Duodenal mucosa (tissue), 2 donors: Measurements from ENCODE around the gene TPRG1.

Experiments used
- H3K27ac ChIP-seq: one replicate; pipeline ENCODE4 v1.7.0; 2013; ENCODE audit warnings: low read depth, low read length
- H3K27me3 ChIP-seq, 2 donors: one replicate each; pipeline ENCODE4 v1.7.0; 2013; ENCODE audit warnings: low read length in 2 of 2, control low read depth in 1 of 2; ENCODE audit not compliant: insufficient read depth in 2 of 2, control insufficient read depth in 1 of 2
- H3K36me3 ChIP-seq, 2 donors: one replicate each; pipeline ENCODE4 v1.7.0; 2013; ENCODE audit warnings: low read length in 2 of 2, control low read depth in 1 of 2; ENCODE audit not compliant: insufficient read depth in 2 of 2, control insufficient read depth in 1 of 2
- H3K4me1 ChIP-seq, 2 donors: one replicate each; pipeline ENCODE4 v1.7.0; 2013; ENCODE audit warnings: low read length in 2 of 2, control low read depth in 1 of 2; ENCODE audit not compliant: insufficient read depth in 2 of 2, control insufficient read depth in 1 of 2
- H3K4me3 ChIP-seq, 2 donors: one replicate each; pipeline ENCODE4 v1.7.0; 2013; ENCODE audit warnings: low read length in 2 of 2, low read depth in 1 of 2
- H3K9ac ChIP-seq, 2 donors: one replicate each; pipeline ENCODE4 v1.7.0; 2013; ENCODE audit warnings: low read length in 2 of 2, low read depth in 1 of 2
- H3K9me3 ChIP-seq, 2 donors: one replicate each; pipeline ENCODE4 v1.7.0; 2013; ENCODE audit warnings: low read length in 2 of 2, control low read depth in 1 of 2; ENCODE audit not compliant: control insufficient read depth in 1 of 2

The TPRG1 gene

DNA sequence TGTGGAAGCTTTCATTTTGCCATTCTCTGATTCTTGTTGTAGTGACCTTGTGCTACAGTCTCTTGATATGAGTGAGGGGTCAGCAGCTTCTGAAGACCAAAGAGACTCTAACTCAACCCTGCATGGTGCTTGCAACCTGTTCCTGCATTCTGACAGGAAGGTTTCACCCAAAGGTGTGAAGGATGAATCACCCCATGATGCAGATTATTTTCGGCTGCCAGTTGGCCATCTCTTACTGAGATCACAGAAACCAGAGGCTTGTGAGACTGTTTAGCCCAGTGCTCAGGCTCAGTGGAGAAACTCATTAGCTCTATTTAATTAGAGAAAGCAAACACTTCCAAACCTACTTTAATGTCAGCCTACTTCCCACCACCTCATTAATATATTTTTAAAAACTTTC is 29.2 kb upstream of the TPRG1 start:
- no peak overlapping the region for H3K4me3 ChIP-seq
- no peaks in the 10 kb centered on the region for H3K9me3 ChIP-seq
- H3K27me3 ChIP-seq = no peaks in the 10 kb centered on the region
- H3K27ac ChIP-seq = no peak overlapping the region
- no peaks in the 10 kb centered on the region for H3K36me3 ChIP-seq
- no peak overlapping the region for H3K9ac ChIP-seq
- no peaks in the 10 kb centered on the region for H3K4me1 ChIP-seq

- no peaks in the 10 kb centered on the region for H3K4me1 ChIP-seq
- H3K9me3 ChIP-seq = no peaks in the 10 kb centered on the region
- no peak overlapping the region for H3K9ac ChIP-seq
- no peak overlapping the region for H3K27ac ChIP-seq
- no peak overlapping the region for H3K4me3 ChIP-seq
- no peaks in the 10 kb centered on the region for H3K36me3 ChIP-seq
- no peaks in the 10 kb centered on the region for H3K27me3 ChIP-seq
Observed at GRCh38 chr3:189143321-189143720, 28.4 kb upstream of the TPRG1 start.

GRCh38 chr3:189143771-189144170 is 28.0 kb upstream of the TPRG1 start:
- Histone ChIP-seq H3K27ac (no peak overlapping the region), H3K9me3 (no peaks in the 10 kb centered on the region), H3K9ac (no peak overlapping the region), H3K27me3 (no peaks in the 10 kb centered on the region), H3K4me3 (no peak overlapping the region), H3K36me3 (no peaks in the 10 kb centered on the region), H3K4me1 (no peaks in the 10 kb centered on the region)

GRCh38 chr3:189144645-189145044 is 27.1 kb upstream of the TPRG1 start:
- Histone ChIP-seq H3K27ac (no peak overlapping the region), H3K9me3 (no peaks in the 10 kb centered on the region), H3K4me1 (no peaks in the 10 kb centered on the region), H3K4me3 (no peak overlapping the region), H3K9ac (no peak overlapping the region), H3K36me3 (no peaks in the 10 kb centered on the region), H3K27me3 (no peaks in the 10 kb centered on the region)

- Histone ChIP-seq H3K4me1 (no peaks in the 10 kb centered on the region), H3K9me3 (no peaks in the 10 kb centered on the region), H3K36me3 (no peaks in the 10 kb centered on the region), H3K27ac (no peak overlapping the region), H3K4me3 (no peak overlapping the region), H3K9ac (no peak overlapping the region), H3K27me3 (no peaks in the 10 kb centered on the region)
Observed at GRCh38 chr3:189146848-189147247, 24.9 kb upstream of the TPRG1 start.

DNA sequence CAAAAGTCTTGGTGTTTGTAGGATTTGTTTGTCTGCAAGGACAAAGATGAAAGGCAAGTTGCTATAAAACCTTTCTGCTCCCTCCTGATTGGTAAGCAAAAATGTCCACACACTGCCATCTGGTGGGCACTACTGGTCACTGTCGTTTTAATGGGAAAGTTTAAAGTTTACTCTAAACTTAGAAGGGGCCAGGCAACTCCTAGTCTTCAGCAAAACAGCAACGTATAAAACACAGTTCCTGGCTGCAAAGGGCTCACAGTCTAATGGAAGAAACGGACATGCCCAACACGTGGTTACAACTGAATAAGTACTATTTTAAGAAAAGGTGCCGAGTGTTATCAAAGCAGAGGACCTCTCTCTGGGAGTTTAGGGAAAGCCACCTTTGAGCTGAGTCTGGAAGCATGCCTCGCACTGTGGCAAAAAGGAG is 23.7 kb upstream of the TPRG1 start:
- Histone ChIP-seq H3K9me3 (no peaks in the 10 kb centered on the region), H3K27me3 (no peaks in the 10 kb centered on the region), H3K4me1 (no peaks in the 10 kb centered on the region), H3K36me3 (no peaks in the 10 kb centered on the region), H3K9ac (no peak overlapping the region), H3K4me3 (no peak overlapping the region), H3K27ac (no peak overlapping the region)

DNA sequence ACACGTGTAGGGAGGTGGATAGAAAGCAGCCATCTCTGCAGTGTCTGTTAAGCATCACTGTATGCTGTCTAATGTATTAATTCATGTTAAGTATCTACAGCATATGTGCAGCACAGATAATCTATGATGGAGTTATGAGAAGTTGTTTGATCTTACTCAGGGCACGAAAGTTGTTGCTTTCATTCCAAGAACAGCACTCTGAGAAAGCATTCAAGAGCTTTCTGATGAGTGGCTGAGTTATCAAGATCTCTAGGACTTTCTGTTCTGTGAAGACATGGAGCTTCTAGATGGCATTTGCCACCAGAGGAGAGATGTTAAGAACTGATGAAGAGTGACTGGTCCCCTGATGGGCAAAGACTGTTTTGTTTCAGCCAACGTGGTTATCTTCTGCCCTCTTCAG is 22.6 kb upstream of the TPRG1 start:
- no peaks in the 10 kb centered on the region for H3K9me3 ChIP-seq
- no peaks in the 10 kb centered on the region for H3K4me1 ChIP-seq
- H3K36me3 ChIP-seq = no peaks in the 10 kb centered on the region
- H3K9ac ChIP-seq = no peak overlapping the region
- no peak overlapping the region for H3K4me3 ChIP-seq
- H3K27ac ChIP-seq = no peak overlapping the region
- no peaks in the 10 kb centered on the region for H3K27me3 ChIP-seq

DNA sequence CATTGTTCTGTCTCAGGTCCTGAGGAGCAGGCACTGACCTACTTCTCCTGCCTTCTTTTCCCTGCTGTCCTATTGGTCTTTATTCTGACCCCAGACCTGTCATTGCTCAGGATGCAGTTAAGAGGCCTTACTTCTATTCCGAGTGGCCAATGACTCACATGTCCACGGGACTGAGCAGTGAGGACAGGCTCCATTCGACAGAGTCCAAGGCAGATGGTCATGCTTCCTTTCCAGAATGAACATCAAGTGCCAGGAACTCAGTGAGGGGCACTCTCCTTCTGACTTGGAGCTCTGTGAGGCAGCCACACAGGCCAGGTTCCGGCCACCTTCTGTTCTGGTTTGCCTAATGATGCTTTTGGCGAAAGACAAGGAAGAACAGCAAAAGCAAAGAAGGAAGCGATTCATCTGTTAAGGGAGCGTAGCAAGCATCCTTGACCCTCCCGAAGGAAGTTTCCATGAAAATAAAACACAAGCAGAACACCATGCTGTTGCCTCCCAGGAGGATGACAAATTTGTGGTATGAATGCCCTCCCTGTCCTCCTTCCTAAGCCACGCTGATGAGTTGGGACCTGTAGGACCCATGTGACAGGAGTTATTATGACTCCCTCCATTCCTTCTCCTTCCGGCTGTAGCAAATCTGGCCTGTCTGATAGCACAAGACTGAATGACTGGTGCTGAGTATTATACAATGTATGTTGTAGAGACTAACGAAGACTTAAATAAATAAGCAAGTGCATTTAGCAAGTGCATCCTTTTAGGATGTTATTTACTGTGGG is 14.4 kb upstream of the TPRG1 start:
- no peak overlapping the region for H3K27ac ChIP-seq

DNA sequence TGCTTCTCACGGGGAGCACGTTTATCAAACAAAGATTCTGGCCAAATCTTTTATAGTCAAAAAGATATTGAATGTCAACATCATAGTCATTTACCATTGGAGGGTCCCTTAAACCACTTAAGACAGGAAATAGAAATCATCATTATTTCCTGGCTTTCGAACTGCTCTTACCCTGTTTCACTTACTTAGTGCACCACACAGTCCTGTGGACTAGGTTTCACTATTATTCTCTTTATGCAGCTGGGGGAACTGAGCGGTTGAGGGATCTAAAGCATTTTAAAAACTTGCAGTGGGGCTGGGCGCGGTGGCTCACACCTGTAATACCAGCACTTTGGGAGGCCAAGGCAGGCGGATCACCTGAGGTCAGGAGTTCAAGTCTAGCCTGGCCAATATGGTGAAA is 13.7 kb upstream of the TPRG1 start:
- Histone ChIP-seq H3K9ac (no peak overlapping the region), H3K27me3 (no peaks in the 10 kb centered on the region), H3K4me3 (no peak overlapping the region), H3K36me3 (no peaks in the 10 kb centered on the region), H3K9me3 (no peaks in the 10 kb centered on the region), H3K4me1 (no peaks in the 10 kb centered on the region), H3K27ac (no peak overlapping the region)

More for the DNA sequence above, 14.4 kb upstream of the TPRG1 start:
- Histone ChIP-seq H3K36me3 (no peaks in the 10 kb centered on the region), H3K4me3 (no peak overlapping the region), H3K9me3 (no peaks in the 10 kb centered on the region), H3K27me3 (no peaks in the 10 kb centered on the region), H3K4me1 (no peaks in the 10 kb centered on the region), H3K9ac (no peak overlapping the region)

DNA sequence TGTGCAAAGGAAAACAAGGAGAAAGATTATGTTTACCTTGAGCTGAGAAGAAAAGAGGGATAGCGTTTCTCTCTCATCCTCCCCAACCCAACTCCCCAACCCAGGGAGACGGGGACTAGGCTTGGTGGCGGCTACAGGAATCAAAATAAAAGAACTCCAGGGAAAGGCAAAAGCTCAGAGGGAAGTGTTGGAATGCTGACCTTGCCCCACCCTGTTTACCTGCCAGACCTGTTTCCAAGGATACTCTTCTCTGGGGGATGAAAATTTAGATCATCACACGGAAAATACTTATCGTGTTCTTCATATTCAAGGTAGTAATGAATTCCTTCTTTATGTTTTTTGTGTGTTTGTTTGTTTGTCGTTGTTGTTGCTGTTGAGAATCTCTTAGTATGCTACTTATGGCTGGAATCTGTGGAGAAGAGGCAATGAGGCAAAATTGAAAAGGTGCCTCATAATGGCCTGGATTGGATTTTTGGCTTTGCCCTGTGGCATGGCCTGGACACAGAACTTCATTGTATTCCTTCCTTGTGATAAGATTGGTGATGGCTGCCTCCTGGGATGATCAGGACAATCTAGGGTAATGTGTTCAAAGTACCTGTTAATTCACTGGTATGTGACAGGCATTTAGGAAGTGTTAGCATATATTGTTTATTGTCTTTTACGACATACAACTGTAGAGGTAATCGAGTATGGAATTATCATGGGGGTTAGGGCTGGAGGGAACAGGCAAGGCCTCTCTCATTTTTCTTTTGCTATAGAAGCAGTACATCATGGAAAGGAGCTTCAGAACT is 11.1 kb upstream of the TPRG1 start:
- H3K27ac ChIP-seq = no peak overlapping the region

More for the DNA sequence above, 11.1 kb upstream of the TPRG1 start:
- H3K36me3 ChIP-seq = no peaks in the 10 kb centered on the region
- no peak overlapping the region for H3K9ac ChIP-seq
- H3K27me3 ChIP-seq = no peaks in the 10 kb centered on the region
- H3K4me1 ChIP-seq = no peaks in the 10 kb centered on the region
- no peak overlapping the region for H3K4me3 ChIP-seq
- no peaks in the 10 kb centered on the region for H3K9me3 ChIP-seq
